Neuronal stem cell (in vitro differentiated cells): ENCODE results near the gene TPK1. TPM values are rescaled to one million over a fixed set of nuclear protein-coding genes. Genes with fewer than 3 reads are reported as not detected.

Experiments
- DNase-seq: peaks from one replicate; pipeline ENCODE4 v3.0.0-alpha.2; 2013; ENCODE audit warnings: low spot score
- H2AFZ ChIP-seq: one replicate; pipeline ENCODE4 v1.6.1; 2013; ENCODE audit warnings: mild to moderate bottlenecking, low read length, inconsistent platforms
- H2AK5ac ChIP-seq: 2 replicates; pipeline ENCODE4 v1.6.1; 2013; ENCODE audit warnings: low read depth, mild to moderate bottlenecking, inconsistent platforms, low read length, moderate library complexity, mixed read lengths
- H2BK120ac ChIP-seq: 2 replicates; pipeline ENCODE4 v1.6.1; 2013; ENCODE audit warnings: low read depth, mild to moderate bottlenecking, inconsistent platforms, low read length, moderate library complexity, mixed read lengths
- H2BK12ac ChIP-seq: one replicate; pipeline ENCODE4 v1.6.1; 2013; ENCODE audit warnings: low read length, inconsistent platforms
- H2BK15ac ChIP-seq: 2 replicates; pipeline ENCODE4 v1.6.1; 2013; ENCODE audit warnings: mild to moderate bottlenecking, low read length, inconsistent platforms, mixed read lengths
- H2BK5ac ChIP-seq: one replicate; pipeline ENCODE4 v1.6.1; 2013; ENCODE audit warnings: inconsistent platforms, mild to moderate bottlenecking, low read length, moderate library complexity
- H3K14ac ChIP-seq: one replicate; pipeline ENCODE4 v1.6.1; 2013; ENCODE audit warnings: low read length, inconsistent platforms
- H3K18ac ChIP-seq: 2 replicates; pipeline ENCODE4 v1.6.1; 2013; ENCODE audit warnings: low read length, inconsistent platforms
- H3K23ac ChIP-seq: 2 replicates; pipeline ENCODE4 v1.6.1; 2013; ENCODE audit warnings: low read depth, mild to moderate bottlenecking, mixed read lengths, low read length, inconsistent platforms; ENCODE audit not compliant: poor library complexity
- H3K27ac ChIP-seq: replicated peaks from 3 replicates; pipeline ENCODE4 v1.5.1; 2013; ENCODE audit warnings: low read length, inconsistent platforms
- H3K27me3 ChIP-seq, 3 experiments: 2 replicates each; pipeline ENCODE4 v1.6.1; 2013; ENCODE audit warnings: low read length in 3 of 3, mild to moderate bottlenecking in 2 of 3, inconsistent platforms in 1 of 3, low read depth in 1 of 3, mixed read lengths in 1 of 3, moderate library complexity in 1 of 3; ENCODE audit not compliant: control insufficient read depth in 3 of 3, insufficient read depth in 3 of 3
- H3K36me3 ChIP-seq, 2 donors: replicated peaks in 1 of 2; 2 replicates each; pipeline ENCODE4 v1.6.1; 2013; ENCODE audit warnings: low read length in 2 of 2; ENCODE audit not compliant: control insufficient read depth in 2 of 2, insufficient read depth in 2 of 2
- H3K4ac ChIP-seq: 2 replicates; pipeline ENCODE4 v1.6.1; 2013; ENCODE audit warnings: inconsistent platforms, mild to moderate bottlenecking, low read length, moderate library complexity
- H3K4me1 ChIP-seq, 2 donors: 1 replicate in 1 of 2; 2 replicates in 1 of 2; pipeline ENCODE4 v1.6.1; 2013; ENCODE audit warnings: low read length in 2 of 2, low read depth in 1 of 2; ENCODE audit not compliant: control insufficient read depth in 2 of 2, insufficient read depth in 1 of 2
- H3K4me2 ChIP-seq: one replicate; pipeline ENCODE4 v1.6.1; 2013; ENCODE audit warnings: mild to moderate bottlenecking, low read length, inconsistent platforms; ENCODE audit not compliant: insufficient read depth, poor library complexity, severe bottlenecking
- H3K4me3 ChIP-seq, 2 donors: 2 replicates each; pipeline ENCODE4 v1.5.1; 2013; ENCODE audit warnings: low read length in 2 of 2, mild to moderate bottlenecking in 2 of 2, inconsistent platforms in 1 of 2, moderate library complexity in 1 of 2
- H3K79me1 ChIP-seq: one replicate; pipeline ENCODE4 v1.6.1; 2013; ENCODE audit warnings: low read depth, mild to moderate bottlenecking, inconsistent platforms, low read length, moderate library complexity
- H3K9ac ChIP-seq: one replicate; pipeline ENCODE4 v1.6.1; 2013; ENCODE audit warnings: mild to moderate bottlenecking, low read depth, low read length, inconsistent platforms; ENCODE audit not compliant: poor library complexity
- H3K9me3 ChIP-seq, 2 donors: replicated peaks in 1 of 2; 2 replicates each; pipeline versions ENCODE3 to v1.6.1; 2013; ENCODE audit warnings: low read length in 2 of 2, mild to moderate bottlenecking in 2 of 2, inconsistent platforms in 1 of 2, low read depth in 1 of 2, mixed read lengths in 1 of 2, moderate library complexity in 1 of 2; ENCODE audit not compliant: control insufficient read depth in 2 of 2, insufficient read depth in 1 of 2
- H4K8ac ChIP-seq: one replicate; pipeline ENCODE4 v1.6.1; 2013; ENCODE audit warnings: low read depth, mild to moderate bottlenecking, inconsistent platforms, low read length, moderate library complexity
- H4K91ac ChIP-seq: one replicate; pipeline ENCODE4 v1.6.1; 2013; ENCODE audit warnings: low read length, low read depth, mild to moderate bottlenecking, inconsistent platforms; ENCODE audit not compliant: poor library complexity
- WGBS, 2 donors: extraction: QIAGEN DNeasy Blood & Tissue Kit; methylation state at CpG; one replicate each; pipeline ENCODE4 v1.1.7; 2013; ENCODE audit warnings: missing lambda C conversion rate in 2 of 2, mixed read lengths in 1 of 2; ENCODE audit not compliant: insufficient read length in 2 of 2, insufficient replicate concordance in 1 of 2; ENCODE audit errors: extremely low coverage in 2 of 2; 5-methylcytosine and 5-hydroxymethylcytosine counted together
- small RNA-seq: library from polyadenylated mRNA; stranded (forward); fragments of <200 nt; extraction: miRNeasy Mini kit (QIAGEN cat#:217004); gene quantifications from one replicate; pipeline ENCODE3, GENCODE V24; 2013; ENCODE audit not compliant: insufficient read depth

The TPK1 gene

DNA sequence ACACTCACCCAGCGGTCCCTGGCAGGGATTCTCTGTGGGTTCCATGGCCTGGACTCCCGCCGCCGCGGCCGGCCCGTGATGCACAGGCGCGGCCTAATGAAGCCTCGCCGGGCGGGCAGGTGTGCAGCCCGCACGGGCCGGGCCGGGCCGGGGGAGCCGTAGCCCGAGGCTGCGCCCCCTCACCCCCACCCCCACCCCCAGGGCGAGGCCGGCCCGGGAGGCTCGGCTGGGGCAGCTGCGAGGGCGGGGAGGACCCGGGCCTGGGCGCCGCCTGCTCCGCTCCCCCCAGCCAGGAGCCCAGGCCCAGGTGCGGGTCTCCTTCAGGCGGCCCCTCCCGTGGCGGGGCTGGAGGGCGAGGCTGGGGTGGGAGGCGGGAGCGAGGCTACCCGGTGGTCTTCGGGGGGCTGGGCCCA, 432.2 kb downstream of the TPK1 start, which contains the start of gene NOBOX:
NOBOX (minus strand) TSS at position 45 of the 413 bp plus-strand sequence.
- Histone ChIP-seq H2BK15ac (no peak within 1 kb of the TSS), H2BK12ac (no peak within 1 kb of the TSS), H3K36me3 (no peaks in the 10 kb centered on the region), H3K14ac (no peak within 1 kb of the TSS), H3K9ac (no peak within 1 kb of the TSS), H2AFZ (no peak within 1 kb of the TSS), H3K18ac (no peak within 1 kb of the TSS), H2BK120ac (no peak within 1 kb of the TSS), H3K4ac (no peak within 1 kb of the TSS), H3K27me3 (no peaks in the 10 kb centered on the region), H3K79me1 (no peaks in the 10 kb centered on the region), H2AK5ac (no peak within 1 kb of the TSS), H4K8ac (no peak within 1 kb of the TSS), H3K27ac (no peak within 1 kb of the TSS), H3K4me1 (peaks cover 0 to 3% of the 10 kb centered on the region in 2 donors), H4K91ac (no peak within 1 kb of the TSS), H2BK5ac (no peak within 1 kb of the TSS), H3K4me2 (no peak within 1 kb of the TSS), H3K4me3 (no peak within 1 kb of the TSS), H3K23ac (no peak within 1 kb of the TSS), H3K9me3 (no peaks in the 10 kb centered on the region)
- WGBS, 2 donors, result no CpG with 5 or more reads among the region's 39 CpGs
- no peak for DNase-seq

GRCh38 chr7:144403102-144403501, 432.8 kb downstream of the TPK1 start:
- Histone ChIP-seq H3K4me3 (no peak overlapping the region), H3K4me2 (no peak overlapping the region), H2BK12ac (no peak overlapping the region), H3K27ac (no peak overlapping the region), H2BK120ac (no peak overlapping the region), H3K18ac (no peak overlapping the region), H3K27me3 (no peaks in the 10 kb centered on the region), H2AK5ac (no peak overlapping the region), H3K14ac (no peak overlapping the region), H3K9me3 (no peaks in the 10 kb centered on the region), H2AFZ (no peak overlapping the region), H3K23ac (no peak overlapping the region), H3K4ac (no peak overlapping the region), H3K79me1 (no peaks in the 10 kb centered on the region), H4K91ac (no peak overlapping the region), H3K4me1 (peaks cover 0 to 3% of the 10 kb centered on the region in 2 donors), H3K9ac (no peak overlapping the region), H2BK5ac (no peak overlapping the region), H3K36me3 (no peaks in the 10 kb centered on the region), H2BK15ac (no peak overlapping the region), H4K8ac (no peak overlapping the region)
- DNase-seq, result no peak
- WGBS, 2 donors, result no CpG with 5 or more reads among the region's 11 CpGs

Small RNAs within 50 kb of the gene (small RNA-seq; reads per million reads assigned to genes)
- not detected for gene RNU6ATAC40P
